Neural crest cell (in vitro differentiated cells): ENCODE data around the gene TNFRSF21. TPM values are rescaled to one million over a fixed set of nuclear protein-coding genes. Genes with fewer than 3 reads are reported as not detected.

Source experiments
- DNase-seq: peaks from one replicate; pipeline ENCODE4 v3.0.0; 2021; ENCODE audit warnings: low read depth, mixed read lengths, low spot score
- H3K27ac Mint-ChIP-seq: one replicate; pipeline ENCODE4 v1.8.0; 2021; ENCODE audit warnings: mild to moderate bottlenecking, mixed read lengths; ENCODE audit not compliant: unreplicated experiment
- H3K27me3 Mint-ChIP-seq: 2 replicates; pipeline ENCODE4 v1.8.0; 2021; ENCODE audit warnings: low read depth, mild to moderate bottlenecking, mixed read lengths
- H3K36me3 Mint-ChIP-seq: 2 replicates; pipeline ENCODE4 v1.8.0; 2021; ENCODE audit warnings: low read depth, mild to moderate bottlenecking, mixed read lengths
- H3K4me1 Mint-ChIP-seq: 2 replicates; pipeline ENCODE4 v1.8.0; 2021; ENCODE audit warnings: mixed read lengths
- H3K4me3 Mint-ChIP-seq: one replicate; pipeline ENCODE4 v1.8.0; 2021; ENCODE audit warnings: mild to moderate bottlenecking, mixed read lengths
- H3K9me3 Mint-ChIP-seq: 2 replicates; pipeline ENCODE4 v1.8.0; 2021; ENCODE audit warnings: mixed read lengths
- total RNA-seq: library from RNA; stranded (reverse); gene quantifications from 2 replicates; pipeline ENCODE4 v1.2.1, GENCODE V29; 2021
- TF ChIP-seq, protein P1 (sequence below): fragments of 200-600 bp; sonication (generic); conservative IDR thresholded peaks from 2 replicates; pipeline ENCODE4 v1.5.0; 2021; ENCODE audit warnings: antibody characterized with exemption, mild to moderate bottlenecking

Gene TNFRSF21
- total RNA-seq, 1 donor from 2014 or later: 19.8 TPM

DNA sequence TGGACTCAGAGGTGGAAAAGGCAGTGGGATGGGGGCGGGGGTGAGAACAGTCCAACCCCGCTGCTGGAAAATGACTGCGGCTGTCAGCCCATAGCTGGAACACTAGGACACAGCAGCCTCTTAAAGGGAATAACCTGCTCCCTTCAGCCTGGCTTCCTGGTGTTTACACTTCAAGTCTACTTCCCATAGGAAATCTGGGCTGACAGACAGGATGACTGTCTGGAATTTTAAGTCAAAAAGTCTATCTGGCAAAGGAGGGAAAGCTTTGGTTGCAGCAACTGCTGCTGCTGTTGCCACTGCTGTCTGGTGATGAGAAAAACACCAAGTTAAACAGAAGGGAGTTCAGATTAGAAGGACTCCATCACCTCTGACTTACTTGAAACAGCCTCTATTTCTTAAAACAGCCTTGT is 44.9 kb downstream of the TNFRSF21 start:
- Mint-ChIP-seq H3K4me1 (no peaks in the 10 kb centered on the region), H3K27ac (no peak overlapping the region), H3K4me3 (no peak overlapping the region), H3K9me3 (no peaks in the 10 kb centered on the region), H3K27me3 (no peaks in the 10 kb centered on the region), H3K36me3 (peaks cover 6% of the 10 kb centered on the region)
- no peak for DNase-seq
- TF ChIP-seq, protein P1, sequence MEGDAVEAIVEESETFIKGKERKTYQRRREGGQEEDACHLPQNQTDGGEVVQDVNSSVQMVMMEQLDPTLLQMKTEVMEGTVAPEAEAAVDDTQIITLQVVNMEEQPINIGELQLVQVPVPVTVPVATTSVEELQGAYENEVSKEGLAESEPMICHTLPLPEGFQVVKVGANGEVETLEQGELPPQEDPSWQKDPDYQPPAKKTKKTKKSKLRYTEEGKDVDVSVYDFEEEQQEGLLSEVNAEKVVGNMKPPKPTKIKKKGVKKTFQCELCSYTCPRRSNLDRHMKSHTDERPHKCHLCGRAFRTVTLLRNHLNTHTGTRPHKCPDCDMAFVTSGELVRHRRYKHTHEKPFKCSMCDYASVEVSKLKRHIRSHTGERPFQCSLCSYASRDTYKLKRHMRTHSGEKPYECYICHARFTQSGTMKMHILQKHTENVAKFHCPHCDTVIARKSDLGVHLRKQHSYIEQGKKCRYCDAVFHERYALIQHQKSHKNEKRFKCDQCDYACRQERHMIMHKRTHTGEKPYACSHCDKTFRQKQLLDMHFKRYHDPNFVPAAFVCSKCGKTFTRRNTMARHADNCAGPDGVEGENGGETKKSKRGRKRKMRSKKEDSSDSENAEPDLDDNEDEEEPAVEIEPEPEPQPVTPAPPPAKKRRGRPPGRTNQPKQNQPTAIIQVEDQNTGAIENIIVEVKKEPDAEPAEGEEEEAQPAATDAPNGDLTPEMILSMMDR: no peak

DNA sequence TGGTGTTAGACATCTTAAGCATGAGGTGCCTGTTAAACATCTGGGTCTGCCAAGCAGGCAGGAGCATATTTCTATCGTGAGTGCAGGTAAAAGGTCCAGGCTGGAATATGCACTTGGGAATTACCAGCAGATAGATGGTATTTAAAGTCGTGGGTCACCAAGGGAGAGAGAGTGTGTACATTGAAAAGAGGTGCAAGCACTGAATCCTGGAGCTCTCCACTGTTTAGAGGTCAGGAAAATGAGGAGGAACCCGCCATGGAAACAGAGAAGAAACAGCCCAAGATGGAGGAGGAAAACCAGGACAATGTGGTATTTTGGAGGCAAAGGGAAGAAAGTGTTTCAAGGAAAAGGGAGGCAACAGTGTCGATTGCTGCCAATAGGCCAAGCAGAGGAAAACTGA is 46.4 kb downstream of the TNFRSF21 start:
- Mint-ChIP-seq H3K27ac (no peak overlapping the region), H3K4me1 (no peaks in the 10 kb centered on the region), H3K9me3 (no peaks in the 10 kb centered on the region), H3K27me3 (no peaks in the 10 kb centered on the region), H3K36me3 (peaks cover 4% of the 10 kb centered on the region), H3K4me3 (no peak overlapping the region)
- TF ChIP-seq, protein P1: no peak
- DNase-seq: no peak

DNA sequence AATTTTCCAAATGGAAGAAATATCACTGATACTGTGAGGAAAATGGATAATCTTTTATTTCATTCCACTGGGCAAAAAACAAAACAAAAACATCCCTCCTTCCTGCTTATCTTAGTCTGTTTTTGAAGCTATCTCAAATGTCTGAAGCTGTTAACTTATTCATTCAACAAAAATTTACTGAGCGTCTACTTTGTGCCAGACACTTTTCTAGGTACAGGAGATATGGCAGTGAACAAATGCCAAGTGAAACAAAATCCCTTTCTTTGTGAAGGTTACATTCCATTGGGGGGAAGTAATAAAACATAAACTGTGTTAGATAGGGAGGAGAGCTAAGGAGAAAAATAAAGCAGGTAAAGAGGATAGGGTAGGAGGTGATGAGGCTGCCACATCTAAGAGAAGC is 47.5 kb downstream of the TNFRSF21 start:
- Mint-ChIP-seq H3K27ac (peak overlapping the region; percentile 17), H3K36me3 (peaks cover 4% of the 10 kb centered on the region), H3K4me1 (peaks cover 4% of the 10 kb centered on the region), H3K4me3 (no peak overlapping the region), H3K27me3 (no peaks in the 10 kb centered on the region), H3K9me3 (no peaks in the 10 kb centered on the region)
- TF ChIP-seq, protein P1: no peak
- DNase-seq: no peak

DNA sequence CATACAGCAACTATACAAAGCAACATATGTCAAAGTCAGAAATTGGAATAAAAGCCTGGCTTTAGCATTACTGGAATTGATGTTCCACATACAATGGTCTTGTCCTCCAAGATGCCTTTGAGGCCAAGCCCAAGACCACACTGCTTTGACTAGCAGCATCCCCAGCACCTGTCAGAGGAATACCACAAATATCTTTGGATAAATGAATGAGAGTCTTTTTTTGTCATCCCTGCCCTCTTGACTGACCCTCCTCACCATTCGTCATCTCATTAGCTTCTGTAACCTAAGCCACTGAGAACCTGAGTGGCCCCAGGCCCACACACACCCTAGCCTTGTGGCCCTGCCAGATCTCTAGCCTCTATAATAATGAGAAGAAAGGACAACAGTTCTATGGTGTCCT is 48.5 kb downstream of the TNFRSF21 start:
- Mint-ChIP-seq H3K9me3 (no peaks in the 10 kb centered on the region), H3K4me3 (no peak overlapping the region), H3K4me1 (peaks cover 6% of the 10 kb centered on the region), H3K27me3 (no peaks in the 10 kb centered on the region), H3K36me3 (peaks cover 4% of the 10 kb centered on the region), H3K27ac (peak overlapping the region; percentile 8)
- no peak for DNase-seq
- TF ChIP-seq, protein P1: no peak

DNA sequence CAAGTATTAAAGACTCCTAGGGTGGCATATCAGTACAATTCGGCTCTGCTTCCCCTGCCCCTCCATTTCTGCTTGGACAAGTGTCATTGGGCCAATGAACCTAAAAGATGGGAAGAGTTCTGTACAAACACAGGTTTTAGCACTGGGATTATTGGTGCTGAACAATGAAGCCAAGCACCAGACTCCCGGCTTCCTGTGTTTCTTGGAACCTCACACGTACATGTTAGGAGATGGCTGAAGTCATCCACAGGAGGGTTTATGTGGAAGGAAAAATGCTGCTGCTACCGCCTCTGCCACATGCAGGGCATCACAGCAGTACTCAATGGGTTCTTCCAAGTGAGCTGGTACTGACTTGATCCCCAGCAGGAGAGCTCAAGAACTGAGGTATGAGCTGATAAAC is 49.7 kb downstream of the TNFRSF21 start:
- DNase-seq: no peak
- H3K9me3 Mint-ChIP-seq: no peaks in the 10 kb centered on the region
- no peak overlapping the region for H3K27ac Mint-ChIP-seq
- TF ChIP-seq, protein P1: no peak
- no peaks in the 10 kb centered on the region for H3K27me3 Mint-ChIP-seq
- peaks cover 6% of the 10 kb centered on the region for H3K4me1 Mint-ChIP-seq
- peaks cover 4% of the 10 kb centered on the region for H3K36me3 Mint-ChIP-seq
- no peak overlapping the region for H3K4me3 Mint-ChIP-seq
